HG03575 (cell line): ENCODE data around the gene GRM5.
"Not testable (repeated sequence)": the region's sequence is repeated elsewhere in the genome, so short reads cannot be mapped to it uniquely, and the experiment has no call there.

ENCODE experiments used
- ATAC-seq: cut with Tn5 transposase; IDR thresholded peaks from one replicate; pipeline ENCODE4 v1.9.1; 2021; ENCODE audit not compliant: unreplicated experiment, insufficient number of reproducible peaks, low FRiP score; ENCODE audit errors: extremely low read depth

GRM5 gene

DNA sequence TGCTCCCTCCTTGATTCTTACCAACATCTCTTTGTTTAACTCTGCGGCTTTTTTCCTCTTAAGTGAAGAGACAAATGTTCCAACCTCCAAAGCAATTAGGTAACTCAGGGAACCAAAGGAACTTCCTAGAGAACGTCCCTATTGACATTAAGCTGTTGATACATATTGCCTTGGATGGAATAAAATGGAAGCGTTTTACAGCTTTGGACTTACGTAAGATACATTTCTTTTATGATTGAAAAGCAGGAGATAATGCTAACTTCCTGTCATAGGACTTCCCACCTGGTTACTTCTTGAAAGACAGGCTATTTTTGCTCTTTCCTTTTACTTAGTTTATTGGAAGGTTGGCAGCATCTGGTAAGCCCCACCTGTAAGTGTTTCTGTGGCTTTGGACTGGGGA lies 482.5 kb downstream of the GRM5 start:
- ATAC-seq, result no peak

DNA sequence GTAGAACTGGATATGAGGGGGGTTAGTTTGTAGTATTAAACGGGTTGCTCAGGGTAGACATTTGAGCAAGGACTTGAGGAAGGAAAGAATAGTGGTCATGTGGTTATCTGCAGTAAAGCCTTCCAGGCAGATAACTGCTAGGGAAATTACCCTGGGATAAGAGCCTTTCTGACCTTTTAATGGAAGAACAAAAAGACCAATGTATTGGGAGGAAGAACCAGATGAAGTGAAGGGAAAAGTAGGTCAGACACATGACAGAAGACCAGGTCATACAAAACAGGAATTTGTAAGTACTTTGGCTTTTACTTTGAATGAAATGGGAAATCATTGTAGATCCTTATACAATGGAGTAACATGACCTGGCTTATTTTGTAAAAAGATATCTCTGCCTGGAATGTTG lies 486.3 kb downstream of the GRM5 start:
- no peak for ATAC-seq

DNA sequence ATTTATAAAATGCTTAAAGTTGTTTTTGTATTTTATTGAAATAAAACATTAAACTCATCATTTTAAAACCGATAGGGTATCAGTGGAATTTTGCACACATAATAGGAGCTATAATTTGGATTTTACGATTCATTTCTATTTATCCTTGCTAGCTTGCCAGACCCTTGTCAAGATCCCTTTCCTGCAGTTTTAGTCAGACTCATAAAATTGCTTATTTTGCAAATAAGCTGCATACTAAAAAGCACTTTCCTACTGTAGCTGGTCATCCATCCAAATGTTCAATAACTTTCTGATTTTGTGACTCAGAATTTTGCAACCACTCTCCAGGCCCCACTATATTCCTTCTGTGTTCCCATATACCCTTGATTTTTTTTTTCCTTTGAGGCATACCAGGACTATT lies 489.0 kb downstream of the GRM5 start:
- ATAC-seq, result no peak

DNA sequence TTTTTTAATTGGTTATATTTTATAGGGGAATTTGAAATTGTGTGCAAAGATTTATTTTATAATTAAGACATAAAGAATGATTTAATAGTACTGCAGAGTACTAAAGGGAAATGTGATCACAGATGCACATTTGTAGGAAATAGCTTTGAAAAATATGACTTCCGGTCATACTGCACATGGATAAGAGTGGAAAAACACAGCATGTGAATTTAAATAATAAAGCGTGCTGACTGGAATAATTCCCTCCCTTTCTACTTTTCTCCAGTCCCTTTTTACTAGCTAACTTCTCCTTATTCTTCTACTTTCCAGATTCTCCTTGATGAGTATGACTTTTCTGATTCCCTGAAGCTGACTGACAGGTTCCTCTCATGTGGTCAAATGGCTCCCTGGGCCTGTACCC lies 489.9 kb downstream of the GRM5 start:
- no peak for ATAC-seq

DNA sequence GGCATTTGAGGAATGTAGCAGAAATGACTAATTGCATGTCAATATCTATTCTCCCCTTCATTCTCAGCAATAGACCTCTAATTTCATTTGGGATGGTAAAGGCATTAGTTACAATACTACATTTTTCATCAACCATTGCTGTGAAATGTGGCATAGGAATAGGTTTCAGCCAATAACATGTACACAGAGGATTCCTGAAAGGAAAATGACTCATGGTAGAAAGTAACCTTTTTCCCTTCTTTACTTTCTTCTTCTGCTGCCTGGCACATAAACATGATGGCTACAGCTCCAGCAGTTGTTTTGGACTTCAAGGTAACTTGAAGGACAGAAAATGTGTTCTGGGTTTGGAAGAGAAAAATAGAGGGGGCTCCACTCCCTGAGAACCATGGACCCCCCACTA lies 496.4 kb downstream of the GRM5 start:
- no peak for ATAC-seq

DNA sequence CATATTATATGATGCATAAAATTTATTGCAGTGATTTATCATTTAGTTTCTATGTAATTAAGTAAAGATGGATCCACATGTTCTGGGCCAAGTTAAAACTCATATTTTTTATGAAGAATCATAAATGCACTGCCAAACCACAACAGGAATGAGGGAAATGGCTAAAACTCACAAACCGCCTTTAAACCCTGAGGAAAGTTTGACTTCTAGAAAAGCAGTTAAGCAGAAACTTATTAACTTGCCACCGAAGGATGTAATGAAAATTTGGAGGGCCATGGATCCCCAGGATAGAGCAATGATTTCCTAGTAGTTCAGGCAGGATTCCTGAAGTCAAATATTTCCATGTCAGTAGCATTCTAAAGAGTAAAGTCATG lies 510.0 kb downstream of the GRM5 start:
- no peak for ATAC-seq

DNA sequence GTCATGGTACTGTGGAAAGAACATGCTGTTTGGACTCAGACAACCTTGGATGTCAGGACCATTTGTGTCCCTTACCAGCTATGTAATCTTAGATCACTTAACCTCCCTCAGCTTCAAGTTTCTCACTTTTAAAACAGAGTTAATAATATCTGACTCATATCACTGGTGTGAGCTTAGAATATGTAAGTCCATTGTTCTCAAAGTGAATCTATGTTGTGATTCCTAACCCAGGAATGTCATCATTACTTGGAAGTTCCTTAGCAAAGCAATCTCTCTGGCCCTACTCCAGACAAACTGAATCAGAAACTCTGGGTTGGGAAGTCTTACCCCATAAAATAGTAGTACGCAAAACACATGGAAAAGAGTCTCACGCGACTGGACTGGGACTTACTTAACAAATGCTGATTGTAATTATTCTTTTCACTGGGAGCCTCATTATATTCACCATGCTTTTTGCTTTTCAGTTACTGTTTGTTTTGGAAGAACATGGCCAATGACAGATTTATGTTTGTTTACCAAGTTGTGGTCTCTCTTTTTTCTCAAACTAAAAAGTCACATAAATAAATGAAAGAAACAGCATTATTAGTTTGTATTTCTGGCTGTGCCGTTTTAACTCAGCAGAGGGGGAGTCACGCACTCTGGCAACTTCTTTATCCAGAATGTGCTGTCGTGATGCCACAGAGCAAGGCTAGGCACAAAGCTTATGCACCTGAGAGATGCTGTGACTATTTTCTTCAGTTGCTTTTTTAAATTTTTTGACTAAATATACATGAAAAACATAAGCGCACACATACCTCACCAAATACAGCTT lies 510.6 kb downstream of the GRM5 start:
- no peak for ATAC-seq

DNA sequence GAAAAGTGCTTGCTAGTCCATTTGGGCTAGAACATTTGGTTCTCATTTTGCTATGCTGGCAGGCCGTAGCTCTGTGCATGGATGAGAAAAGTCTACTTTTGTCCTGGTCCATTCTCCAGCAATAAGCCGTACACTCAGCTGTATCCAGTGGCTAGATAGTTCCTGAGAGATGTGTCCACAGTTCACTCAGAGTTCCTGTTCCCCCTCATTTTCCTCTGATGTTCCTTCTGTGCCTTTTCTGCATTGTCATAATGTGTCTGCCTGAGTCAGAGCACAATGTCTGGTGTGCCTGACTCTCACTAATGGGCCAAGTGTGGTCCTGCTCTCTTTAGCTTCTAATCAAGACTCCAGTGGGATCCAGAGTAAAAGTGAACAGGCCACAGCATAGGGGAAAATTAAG lies 512.6 kb downstream of the GRM5 start:
- no peak for ATAC-seq

DNA sequence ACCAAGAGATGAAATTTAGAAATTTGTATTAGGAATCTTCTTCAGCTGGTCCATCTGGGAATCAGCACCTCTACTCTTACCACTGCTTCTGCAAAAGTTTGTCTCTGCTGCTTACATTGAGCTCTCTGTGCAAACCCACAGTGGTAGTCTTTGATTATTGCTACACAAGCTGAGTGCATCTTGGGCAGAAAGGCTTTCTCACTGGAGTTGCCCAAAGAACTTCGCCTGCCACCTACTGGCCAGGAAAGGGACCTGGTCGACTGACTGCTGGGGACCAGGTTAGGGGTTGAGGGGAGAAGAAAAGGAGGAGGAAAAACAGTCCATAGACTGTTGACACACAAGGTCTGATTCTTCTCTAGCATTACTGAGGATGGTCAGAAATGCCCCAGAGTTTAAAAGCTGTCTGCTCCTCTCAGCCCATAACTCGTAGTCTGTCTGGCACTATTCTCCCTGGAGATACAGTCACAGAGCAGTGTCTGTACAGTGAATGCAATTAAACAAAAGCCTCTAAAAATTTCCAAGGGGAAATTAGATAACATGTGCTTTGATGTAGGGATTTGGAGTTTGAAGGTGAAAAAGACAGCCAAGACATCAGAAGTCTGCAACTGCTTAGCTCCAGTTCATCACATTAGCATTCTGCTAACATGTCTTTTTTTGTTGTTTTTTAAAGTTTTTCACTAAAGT lies 513.3 kb downstream of the GRM5 start:
- peak; percentile 49 for ATAC-seq

DNA sequence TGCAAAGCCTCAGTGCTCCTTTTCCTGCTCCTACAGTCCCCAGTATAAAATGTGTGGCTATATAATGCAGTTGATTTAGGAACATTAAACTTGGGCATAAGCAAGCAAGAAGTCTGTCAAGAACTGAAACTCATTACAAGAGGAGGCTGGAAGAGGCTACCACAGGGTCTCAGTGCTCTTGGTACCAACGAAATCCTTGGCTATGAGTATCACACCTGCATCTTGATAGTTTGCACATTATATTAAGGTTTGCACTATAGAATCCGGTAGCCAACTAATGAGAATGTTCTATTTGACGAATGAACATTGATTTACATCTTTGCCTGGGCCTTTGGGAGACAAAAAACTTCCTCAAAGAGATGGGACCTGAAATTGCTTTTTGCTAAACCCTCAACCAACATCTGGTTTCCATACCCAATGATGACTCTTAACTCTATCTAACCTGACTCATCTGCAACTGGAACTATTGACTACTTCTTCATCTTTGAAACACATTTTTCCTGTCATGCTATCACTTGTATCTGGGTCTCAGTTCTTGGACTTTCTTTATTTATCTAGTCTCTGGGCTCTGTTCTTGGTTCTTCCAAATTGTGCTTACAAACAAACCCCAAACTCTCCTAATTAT lies 521.0 kb downstream of the GRM5 start:
- no peak for ATAC-seq

DNA sequence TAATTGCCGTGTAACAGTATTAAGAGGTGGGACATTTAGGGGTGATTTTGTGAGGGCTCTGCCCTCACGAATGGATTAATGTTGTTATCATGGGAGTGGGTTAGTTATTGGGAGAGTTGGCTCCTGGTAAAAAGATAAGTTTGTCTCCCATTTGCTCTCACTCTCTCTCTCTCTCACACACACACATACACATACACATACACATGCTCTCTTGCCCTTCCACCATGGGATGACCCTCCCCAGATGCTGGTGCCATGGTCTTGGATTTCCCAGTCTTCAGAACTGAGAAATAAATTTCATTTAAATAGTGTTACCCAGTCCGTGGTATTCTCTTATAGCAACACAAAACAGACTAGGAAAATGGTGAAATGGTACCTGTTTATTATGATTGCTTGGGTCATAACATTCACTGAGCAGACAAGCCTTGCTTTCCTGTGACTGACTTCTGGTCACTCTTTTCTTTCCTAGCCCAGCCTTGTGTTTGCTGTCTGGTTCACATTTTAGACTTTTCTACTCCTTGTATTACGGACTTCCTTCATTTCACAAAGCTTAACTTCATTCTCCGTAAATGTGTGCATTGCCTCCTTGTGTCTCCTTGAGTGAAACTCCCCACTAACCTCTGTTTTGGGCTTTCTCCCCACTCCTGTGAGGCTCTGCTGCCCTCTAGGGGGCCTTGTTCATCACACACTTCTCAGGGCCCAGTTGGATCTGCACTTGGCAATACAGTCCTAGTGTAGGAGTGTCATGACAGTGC lies 521.7 kb downstream of the GRM5 start:
- peak; percentile 96 for ATAC-seq

DNA sequence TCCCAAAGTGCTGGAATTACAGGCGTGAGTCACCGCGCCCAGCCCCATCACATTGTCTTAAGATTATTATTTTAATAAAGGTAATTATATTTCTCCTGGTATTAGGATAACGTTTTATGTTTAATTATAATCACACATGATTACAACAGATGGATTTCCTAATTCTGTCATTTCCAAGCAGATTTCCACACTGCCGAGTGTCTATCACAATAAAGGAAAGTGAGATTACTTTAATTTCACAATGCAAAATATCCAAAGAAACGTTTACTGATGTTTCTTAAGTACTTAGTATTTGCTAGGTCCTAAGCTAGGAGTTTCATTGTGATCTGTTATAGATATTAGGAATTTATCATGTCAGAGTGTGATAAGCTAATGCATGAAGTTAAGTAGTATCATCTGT lies 524.8 kb downstream of the GRM5 start:
- ATAC-seq, result no peak

DNA sequence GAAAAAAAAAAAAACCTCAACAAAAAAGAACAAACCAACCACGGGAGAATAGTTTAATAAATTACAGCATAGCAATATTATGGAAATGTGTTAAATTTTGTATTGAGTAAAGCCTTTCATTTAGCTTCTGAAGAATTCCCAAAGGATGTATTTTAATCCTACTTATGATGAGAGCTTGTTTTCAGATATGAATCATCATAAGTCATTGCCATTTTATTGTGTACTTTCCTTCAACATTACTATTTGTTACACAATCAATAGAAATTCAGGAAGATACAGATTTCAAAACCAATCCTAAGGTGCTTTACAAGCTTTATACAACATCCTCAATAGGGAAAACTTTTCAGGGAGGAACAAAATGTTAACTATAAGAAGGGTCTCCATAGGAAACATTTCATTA lies 527.7 kb downstream of the GRM5 start:
- ATAC-seq, result no peak

DNA sequence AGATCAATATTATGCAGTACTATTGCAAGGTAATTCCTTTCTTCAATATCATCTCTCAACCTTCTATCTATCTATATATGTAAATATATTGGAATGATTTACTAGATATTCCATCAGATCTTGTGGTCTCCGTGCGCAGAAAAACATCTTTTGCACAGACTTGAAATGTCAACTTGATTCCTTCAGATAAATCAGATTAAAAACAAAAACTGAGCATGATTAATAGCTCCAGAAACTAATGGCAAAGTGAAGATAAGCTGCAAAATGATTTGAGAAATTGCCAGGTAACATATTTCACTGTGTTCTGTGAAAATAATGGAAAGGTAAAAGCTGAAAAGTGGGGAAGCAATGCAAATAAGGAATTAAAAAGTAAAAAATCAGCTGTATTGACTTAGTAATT lies 528.2 kb downstream of the GRM5 start:
- no peak for ATAC-seq

DNA sequence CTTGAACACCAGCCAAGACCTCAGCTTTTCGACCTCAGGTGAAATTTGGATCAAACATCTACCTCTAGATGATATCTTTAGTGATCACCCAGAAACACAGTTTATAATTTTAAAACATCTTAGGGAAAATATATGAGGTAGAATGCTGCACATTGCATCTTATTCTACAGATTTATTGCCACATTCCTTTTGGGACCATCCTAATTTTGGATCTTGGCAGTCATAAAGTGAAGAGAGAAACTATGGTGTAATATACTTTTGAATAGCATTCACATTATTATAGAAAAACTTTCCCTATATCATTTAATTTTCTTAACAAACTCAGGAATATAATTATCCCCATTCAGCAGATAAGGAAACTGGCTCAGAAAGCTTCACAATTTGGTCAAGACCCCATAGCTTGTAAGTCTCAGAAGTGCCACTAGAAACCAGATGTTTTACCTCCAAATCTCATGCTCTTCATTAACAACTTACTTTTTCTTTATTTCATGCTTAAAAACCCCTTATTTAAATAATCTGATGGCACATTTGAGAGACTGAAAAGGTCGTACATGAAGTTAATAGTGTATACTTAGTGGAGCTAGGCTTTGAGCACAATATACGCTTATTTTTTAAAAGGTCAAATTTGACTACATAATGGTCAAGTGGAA lies 529.0 kb downstream of the GRM5 start:
- no peak for ATAC-seq

DNA sequence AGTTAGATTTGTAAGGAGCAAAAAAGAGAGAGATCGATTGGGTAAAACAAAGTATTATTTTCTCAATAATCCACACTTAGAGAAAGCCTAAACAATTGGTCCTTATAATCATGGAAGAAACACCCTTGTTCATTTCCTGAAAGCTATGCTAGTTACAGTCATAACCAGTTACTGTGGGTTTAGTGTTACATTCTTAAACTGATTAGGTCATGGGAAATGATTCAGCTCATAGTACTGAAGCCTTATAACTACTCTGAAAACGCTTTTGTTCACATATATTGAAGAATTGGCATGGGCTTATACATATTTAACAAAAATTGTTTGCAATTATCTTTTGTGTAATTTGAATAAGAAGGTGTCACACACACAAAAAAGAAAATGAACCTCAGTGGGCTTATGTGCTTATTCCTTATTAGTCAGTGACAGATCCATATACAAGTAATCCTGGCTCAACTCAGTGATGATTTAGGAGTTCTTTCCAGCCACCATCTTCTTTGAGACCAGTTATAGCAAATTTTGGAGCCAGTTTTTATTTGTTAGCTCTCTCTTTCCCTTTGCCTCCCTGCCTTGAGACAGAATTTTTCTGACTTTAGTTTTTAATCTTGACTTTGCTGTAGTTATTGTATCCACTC lies 529.8 kb downstream of the GRM5 start:
- peak; percentile 51 for ATAC-seq

DNA sequence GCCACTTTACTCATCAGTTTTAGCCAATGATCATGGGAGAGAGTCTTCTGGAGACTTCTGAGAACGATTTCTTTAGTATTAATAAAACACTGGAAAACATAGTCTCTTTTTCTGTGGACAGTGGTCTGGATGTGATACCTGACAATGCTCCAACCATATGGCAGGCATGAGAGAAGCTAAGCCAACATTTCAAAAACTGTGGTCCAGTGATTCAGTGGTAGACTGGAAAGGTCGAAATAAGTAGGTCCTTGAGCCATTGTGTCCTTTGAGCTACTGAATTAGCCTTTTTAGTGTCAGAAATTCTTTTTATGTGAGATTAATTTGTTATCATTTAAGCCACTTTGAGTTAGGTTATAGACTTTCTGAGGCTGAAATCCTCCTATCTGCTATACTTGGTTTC lies 530.5 kb downstream of the GRM5 start:
- no peak for ATAC-seq

DNA sequence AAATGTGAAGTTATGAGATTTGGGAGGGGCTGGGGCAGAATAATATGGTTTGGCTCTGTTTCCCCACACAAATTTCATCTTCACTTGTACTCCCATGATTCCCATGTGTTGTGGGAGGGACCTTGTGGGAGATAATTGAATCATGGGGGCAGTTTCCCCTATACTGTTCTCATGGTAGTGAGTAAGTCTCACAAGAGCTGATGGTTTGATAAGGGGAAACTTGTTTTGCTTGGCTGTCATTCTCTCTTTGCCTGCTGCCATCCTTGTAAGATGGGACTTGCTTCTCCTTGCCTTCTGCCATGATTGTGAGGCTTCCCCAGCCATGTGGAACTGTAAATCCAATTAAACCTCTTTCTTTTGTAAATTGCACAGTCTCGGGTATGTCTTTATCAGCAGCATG lies 531.1 kb downstream of the GRM5 start:
- ATAC-seq, result not testable (repeated sequence)

DNA sequence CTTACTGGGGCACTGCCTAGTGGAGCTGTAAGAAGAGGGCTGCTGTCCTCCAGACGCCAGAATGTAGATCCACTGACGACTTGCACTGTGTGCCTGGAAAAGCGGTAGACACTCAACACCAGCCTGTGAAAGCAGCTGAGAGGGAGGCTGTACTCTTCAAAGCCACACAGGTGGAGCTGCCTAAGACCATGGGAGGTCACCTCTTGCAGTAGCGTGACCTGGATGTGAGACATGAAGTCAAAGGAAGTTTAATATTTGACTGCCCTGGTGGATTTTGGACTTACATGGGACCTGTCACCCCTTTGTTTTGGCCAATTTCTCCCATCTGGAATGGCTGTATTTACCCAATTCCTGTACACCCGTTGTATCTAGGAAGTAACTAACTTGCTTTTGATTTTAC lies 531.6 kb downstream of the GRM5 start:
- ATAC-seq, result no peak
